PFSK-1 (cell line): ENCODE measurements around the gene ZNF827.
A peak's percentile ranks its signal among the peaks of the same experiment; 100 is the strongest.

Source experiments
- FOXP2 ChIP-seq: optimal IDR thresholded peaks from 2 replicates; pipeline ENCODE3; 2011; ENCODE audit warnings: borderline replicate concordance, control low read depth, inconsistent platforms; ENCODE audit not compliant: insufficient read depth; ENCODE audit errors: extremely low read length, extremely low read depth
- POLR2AphosphoS5 ChIP-seq: IDR thresholded peaks from 2 replicates; pipeline ENCODE4 v1.6.1; 2012; ENCODE audit warnings: low read depth, mild to moderate bottlenecking, control low read depth, low read length, moderate library complexity
- REST ChIP-seq, 2 experiments: IDR thresholded peaks; 2 replicates each; pipeline versions ENCODE4 v1.6.1 to v1.8.0; 2011 to 2012; ENCODE audit warnings: low read depth in 2 of 2, low read length in 2 of 2, control low read depth in 1 of 2, inconsistent platforms in 1 of 2, mild to moderate bottlenecking in 1 of 2, moderate library complexity in 1 of 2; ENCODE audit not compliant: insufficient read depth in 1 of 2
- SIN3A ChIP-seq: IDR thresholded peaks from 2 replicates; pipeline ENCODE4 v1.6.1; 2012; ENCODE audit warnings: mild to moderate bottlenecking, low read length, moderate library complexity, borderline replicate concordance; ENCODE audit not compliant: insufficient read depth
- TAF1 ChIP-seq: IDR thresholded peaks from 2 replicates; pipeline ENCODE4 v1.6.1; 2012; ENCODE audit warnings: low read length, control low read depth, borderline replicate concordance; ENCODE audit not compliant: insufficient read depth

The ZNF827 gene

GRCh38 chr4:145936997-145937901, 1.4 kb downstream of the ZNF827 start:
- TF ChIP-seq FOXP2 (no peak), SIN3A (no peak), REST (IDR thresholded peaks at IDR 0.05; ENCODE audit: insufficient read depth in 1 of 2, low read depth in 2 of 2, low read length in 2 of 2) (no peak), TAF1 (no peak), POLR2AphosphoS5 (no peak; the same call in 1 of the 2 replicates)

GRCh38 chr4:145936142-145936996, 2.3 kb downstream of the ZNF827 start:
- TF ChIP-seq TAF1 (no peak; the same call in 1 of the 2 replicates), FOXP2 (peak; percentile 35), POLR2AphosphoS5 (peak; percentile 47; the same call in 1 of the 2 replicates), SIN3A (0 out of 2 replicates have a peak, but pooled peaks have one; percentile 4), REST (IDR thresholded peaks at IDR 0.05; ENCODE audit: insufficient read depth in 1 of 2, low read depth in 2 of 2, low read length in 2 of 2) (no peak)

- TF ChIP-seq SIN3A (no peak), POLR2AphosphoS5 (no peak), FOXP2 (no peak), TAF1 (no peak), REST (IDR thresholded peaks at IDR 0.05; ENCODE audit: insufficient read depth in 1 of 2, low read depth in 2 of 2, low read length in 2 of 2) (no peak)
Measured at GRCh38 chr4:145935253-145936141, 3.1 kb downstream of the ZNF827 start.

- TF ChIP-seq FOXP2 (no peak), POLR2AphosphoS5 (no peak), SIN3A (no peak), REST (IDR thresholded peaks at IDR 0.05; ENCODE audit: insufficient read depth in 1 of 2, low read depth in 2 of 2, low read length in 2 of 2) (no peak), TAF1 (no peak)
Measured at GRCh38 chr4:145934434-145935047, 4.1 kb downstream of the ZNF827 start.
